GM20431 (cell line): ENCODE results near the gene MARCHF3.
"Not testable (repeated sequence)": the region's sequence is repeated elsewhere in the genome, so short reads cannot be mapped to it uniquely, and the experiment has no call there.

Experiments used
- in situ Hi-C: fragments of 300-500 bp; cut with MseI, MboI; formaldehyde crosslinking; loops from one replicate; pipeline ENCODE4 v1.15.0; 2020; ENCODE audit warnings: low sequenced_read_pairs; ENCODE audit not compliant: unreplicated experiment

The MARCHF3 gene

GRCh38 chr5:126925482-126925881 is 104.9 kb downstream of the MARCHF3 start:
- in situ Hi-C loops, result no loop called here

- in situ Hi-C loops, result no loop called here
Observed at GRCh38 chr5:126924331-126925033, 105.9 kb downstream of the MARCHF3 start.

- in situ Hi-C loops, result no loop called here
Observed at GRCh38 chr5:126921241-126922091, 108.9 kb downstream of the MARCHF3 start.

GRCh38 chr5:126920291-126920690 is 110.1 kb downstream of the MARCHF3 start:
- in situ Hi-C loops, result no loop called here

GRCh38 chr5:126919566-126919965 is 110.8 kb downstream of the MARCHF3 start:
- in situ Hi-C loops, result no loop called here

GRCh38 chr5:126918615-126918957 is 111.8 kb downstream of the MARCHF3 start:
- in situ Hi-C loops, result no loop called here

GRCh38 chr5:126917918-126918614 is 112.3 kb downstream of the MARCHF3 start:
- in situ Hi-C loops, result no loop called here

GRCh38 chr5:126915496-126915895 is 114.9 kb downstream of the MARCHF3 start:
- in situ Hi-C loops, result no loop called here

GRCh38 chr5:126914801-126915436 is 115.4 kb downstream of the MARCHF3 start:
- in situ Hi-C loops, result no loop called here

- in situ Hi-C loops, result no loop called here
Observed at GRCh38 chr5:126912616-126913200, 117.7 kb downstream of the MARCHF3 start.

GRCh38 chr5:126911986-126912385 is 118.4 kb downstream of the MARCHF3 start:
- in situ Hi-C loops, result no loop called here

- in situ Hi-C loops, result no loop called here
Observed at GRCh38 chr5:126909856-126910255, 120.5 kb downstream of the MARCHF3 start.

- in situ Hi-C loops, result not testable (repeated sequence)
Observed at GRCh38 chr5:126904407-126904806, 126.0 kb downstream of the MARCHF3 start.

- in situ Hi-C loops, result no loop called here
Observed at GRCh38 chr5:126900796-126901195, 129.6 kb downstream of the MARCHF3 start.

GRCh38 chr5:126899476-126899875 is 130.9 kb downstream of the MARCHF3 start:
- in situ Hi-C loops, result no loop called here

GRCh38 chr5:126897851-126898630 is 132.3 kb downstream of the MARCHF3 start:
- in situ Hi-C loops, result no loop called here

GRCh38 chr5:126896170-126896702 is 134.1 kb downstream of the MARCHF3 start:
- in situ Hi-C loops, result no loop called here

GRCh38 chr5:126895712-126896111 is 134.6 kb downstream of the MARCHF3 start:
- in situ Hi-C loops, result not testable (repeated sequence)

GRCh38 chr5:126890414-126890813 is 139.9 kb downstream of the MARCHF3 start:
- in situ Hi-C loops, result not testable (repeated sequence)
